ENCODE measurements around the gene BRIP1. TPM values are rescaled to one million over a fixed set of nuclear protein-coding genes. Genes with fewer than 3 reads are reported as not detected.
"Not testable (repeated sequence)": the region's sequence is repeated elsewhere in the genome, so short reads cannot be mapped to it uniquely, and the experiment has no call there.

Gene BRIP1
- total RNA-seq, 1 donor from 2014 or later: 5.2 TPM

GRCh38 chr17:61775364-61775763 lies 88.0 kb downstream of the BRIP1 start:
- TF ChIP-seq, protein P1, sequence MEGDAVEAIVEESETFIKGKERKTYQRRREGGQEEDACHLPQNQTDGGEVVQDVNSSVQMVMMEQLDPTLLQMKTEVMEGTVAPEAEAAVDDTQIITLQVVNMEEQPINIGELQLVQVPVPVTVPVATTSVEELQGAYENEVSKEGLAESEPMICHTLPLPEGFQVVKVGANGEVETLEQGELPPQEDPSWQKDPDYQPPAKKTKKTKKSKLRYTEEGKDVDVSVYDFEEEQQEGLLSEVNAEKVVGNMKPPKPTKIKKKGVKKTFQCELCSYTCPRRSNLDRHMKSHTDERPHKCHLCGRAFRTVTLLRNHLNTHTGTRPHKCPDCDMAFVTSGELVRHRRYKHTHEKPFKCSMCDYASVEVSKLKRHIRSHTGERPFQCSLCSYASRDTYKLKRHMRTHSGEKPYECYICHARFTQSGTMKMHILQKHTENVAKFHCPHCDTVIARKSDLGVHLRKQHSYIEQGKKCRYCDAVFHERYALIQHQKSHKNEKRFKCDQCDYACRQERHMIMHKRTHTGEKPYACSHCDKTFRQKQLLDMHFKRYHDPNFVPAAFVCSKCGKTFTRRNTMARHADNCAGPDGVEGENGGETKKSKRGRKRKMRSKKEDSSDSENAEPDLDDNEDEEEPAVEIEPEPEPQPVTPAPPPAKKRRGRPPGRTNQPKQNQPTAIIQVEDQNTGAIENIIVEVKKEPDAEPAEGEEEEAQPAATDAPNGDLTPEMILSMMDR (IDR thresholded peaks at IDR 0.05; ENCODE audit: insufficient read depth, low read length, poor library complexity, severe bottlenecking): no peak
- H3K4me3 ChIP-seq (ENCODE audit: low read depth, low read length): no peak overlapping the region
- no peaks in the 10 kb centered on the region for H3K36me3 ChIP-seq (ENCODE audit: control insufficient read depth, insufficient read depth, low read length)
- DNase-seq (ENCODE audit: low read depth): no peak
- no peaks in the 10 kb centered on the region for H3K27me3 ChIP-seq (ENCODE audit: control insufficient read depth, insufficient read depth, low read length)

DNA sequence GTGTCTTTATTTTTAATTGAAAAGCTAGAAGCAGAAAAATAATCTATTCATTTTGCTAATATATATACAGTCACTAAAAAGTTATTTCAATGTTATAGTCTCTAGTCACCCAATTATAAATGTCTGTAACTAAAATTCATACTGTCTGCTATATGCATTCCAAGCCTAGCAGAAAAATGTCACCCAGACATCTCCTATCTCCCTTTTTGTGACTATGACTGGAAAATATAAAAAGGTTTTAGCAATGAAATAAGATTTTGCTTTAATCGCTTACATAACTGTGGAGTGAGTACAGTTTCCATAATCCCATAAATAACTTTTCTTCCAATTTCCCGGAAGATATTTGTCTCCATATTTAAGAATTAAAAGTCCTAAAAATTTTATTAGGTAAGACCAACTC lies 88.6 kb downstream of the BRIP1 start:
- TF ChIP-seq, protein P1 (IDR thresholded peaks at IDR 0.05; ENCODE audit: insufficient read depth, low read length, poor library complexity, severe bottlenecking): no peak
- Histone ChIP-seq H3K36me3 (ENCODE audit: control insufficient read depth, insufficient read depth, low read length) (no peaks in the 10 kb centered on the region), H3K27me3 (ENCODE audit: control insufficient read depth, insufficient read depth, low read length) (no peaks in the 10 kb centered on the region), H3K4me3 (ENCODE audit: low read depth, low read length) (no peak overlapping the region)
- DNase-seq (ENCODE audit: low read depth): no peak

GRCh38 chr17:61774087-61774486 lies 89.2 kb downstream of the BRIP1 start:
- not testable (repeated sequence) for H3K27me3 ChIP-seq (ENCODE audit: control insufficient read depth, insufficient read depth, low read length); H3K36me3 ChIP-seq (ENCODE audit: control insufficient read depth, insufficient read depth, low read length); H3K4me3 ChIP-seq (ENCODE audit: low read depth, low read length); DNase-seq (ENCODE audit: low read depth)

DNA sequence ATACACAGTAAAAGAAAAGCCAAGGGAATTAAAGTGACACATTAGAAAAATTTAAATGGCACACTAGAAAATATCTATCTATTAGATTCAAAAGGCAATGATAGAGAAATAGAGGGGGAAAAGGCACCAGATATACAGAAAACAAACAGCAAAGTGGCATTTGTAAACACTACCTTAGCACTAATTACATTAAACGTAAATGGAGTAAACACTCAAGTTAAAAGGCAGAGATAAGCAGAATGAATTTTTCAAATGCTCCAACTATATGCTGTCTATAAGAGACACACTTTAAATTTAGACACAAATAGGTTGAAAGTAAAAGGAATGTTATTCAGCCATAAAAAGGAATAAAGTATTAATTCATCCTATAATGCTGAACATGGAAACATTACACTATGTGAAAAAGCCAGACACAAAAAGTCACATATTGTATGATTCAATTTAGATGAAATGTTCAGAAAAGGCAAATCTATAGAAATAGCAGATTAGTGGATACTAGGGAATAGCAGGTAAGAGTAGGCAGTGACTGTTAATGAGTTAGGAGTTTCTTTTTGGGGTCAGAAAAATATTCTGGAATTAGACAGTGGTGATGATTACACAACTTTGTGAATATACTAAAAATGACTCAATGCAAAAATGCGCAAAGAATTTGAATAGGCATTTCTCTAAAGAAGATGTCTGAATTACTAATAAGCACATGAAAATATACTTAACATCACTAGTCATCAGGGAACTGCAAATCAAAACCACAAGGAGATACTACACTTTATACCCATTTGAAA lies 92.4 kb downstream of the BRIP1 start:
- no peak for DNase-seq (ENCODE audit: low read depth)
- TF ChIP-seq, protein P1 (IDR thresholded peaks at IDR 0.05; ENCODE audit: insufficient read depth, low read length, poor library complexity, severe bottlenecking): no peak
- Histone ChIP-seq H3K27me3 (ENCODE audit: control insufficient read depth, insufficient read depth, low read length) (no peaks in the 10 kb centered on the region), H3K4me3 (ENCODE audit: low read depth, low read length) (no peak overlapping the region), H3K36me3 (ENCODE audit: control insufficient read depth, insufficient read depth, low read length) (no peaks in the 10 kb centered on the region)

- DNase-seq (ENCODE audit: low read depth): no peak
- TF ChIP-seq, protein P1 (IDR thresholded peaks at IDR 0.05; ENCODE audit: insufficient read depth, low read length, poor library complexity, severe bottlenecking): no peak
Measured at GRCh38 chr17:61770043-61770442, 93.3 kb downstream of the BRIP1 start.

GRCh38 chr17:61768405-61768804 lies 94.9 kb downstream of the BRIP1 start:
- no peak overlapping the region for H3K4me3 ChIP-seq (ENCODE audit: low read depth, low read length)
- DNase-seq (ENCODE audit: low read depth): no peak
- TF ChIP-seq, protein P1 (IDR thresholded peaks at IDR 0.05; ENCODE audit: insufficient read depth, low read length, poor library complexity, severe bottlenecking): no peak
- H3K27me3 ChIP-seq (ENCODE audit: control insufficient read depth, insufficient read depth, low read length): no peaks in the 10 kb centered on the region
- no peaks in the 10 kb centered on the region for H3K36me3 ChIP-seq (ENCODE audit: control insufficient read depth, insufficient read depth, low read length)

More at GRCh38 chr17:61770043-61770442, 93.3 kb downstream of the BRIP1 start:
- H3K36me3 ChIP-seq (ENCODE audit: control insufficient read depth, insufficient read depth, low read length): no peaks in the 10 kb centered on the region
- no peak overlapping the region for H3K4me3 ChIP-seq (ENCODE audit: low read depth, low read length)
- no peaks in the 10 kb centered on the region for H3K27me3 ChIP-seq (ENCODE audit: control insufficient read depth, insufficient read depth, low read length)
